D721Med (cell line): ENCODE measurements around the gene UBIAD1.
"Not testable (repeated sequence)": the region's sequence is repeated elsewhere in the genome, so short reads cannot be mapped to it uniquely, and the experiment has no call there.

Experiments used
- DNase-seq: peaks from one replicate; pipeline ENCODE4 v3.0.0; 2011; ENCODE audit warnings: low spot score; ENCODE audit not compliant: insufficient read length
- FAIRE-seq: peaks from 2 replicates; lab custom pipeline; 2011; peaks lifted over from hg19 to GRCh38; lab: Jason Lieb, UNC
- TF ChIP-seq, protein P1 (sequence below): IDR thresholded peaks from 2 replicates; pipeline ENCODE4 v1.5.1; 2012; ENCODE audit warnings: mild to moderate bottlenecking, control low read depth; ENCODE audit not compliant: insufficient read depth; ENCODE audit errors: missing control alignments

Gene UBIAD1

DNA sequence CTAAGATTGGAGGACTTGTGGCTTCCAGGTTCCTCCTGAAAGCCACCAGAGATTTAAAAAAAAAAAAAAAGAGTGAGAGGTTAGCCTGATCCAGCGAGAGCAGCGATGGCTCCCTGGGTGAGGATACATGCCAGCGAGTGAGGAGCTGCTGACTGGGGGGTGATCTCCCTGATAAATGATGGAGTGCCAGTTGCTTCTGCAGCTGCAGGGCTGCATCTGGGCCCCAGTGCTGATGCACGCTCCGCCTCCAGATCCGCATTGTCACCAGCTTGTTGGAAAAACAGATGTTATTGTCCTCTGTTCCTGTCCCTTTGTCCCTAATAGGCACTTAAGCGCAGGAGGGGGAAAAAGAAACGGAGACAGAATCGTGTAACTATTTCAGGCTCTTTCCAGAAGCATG is 28.6 kb downstream of the UBIAD1 start:
- TF ChIP-seq, protein P1, sequence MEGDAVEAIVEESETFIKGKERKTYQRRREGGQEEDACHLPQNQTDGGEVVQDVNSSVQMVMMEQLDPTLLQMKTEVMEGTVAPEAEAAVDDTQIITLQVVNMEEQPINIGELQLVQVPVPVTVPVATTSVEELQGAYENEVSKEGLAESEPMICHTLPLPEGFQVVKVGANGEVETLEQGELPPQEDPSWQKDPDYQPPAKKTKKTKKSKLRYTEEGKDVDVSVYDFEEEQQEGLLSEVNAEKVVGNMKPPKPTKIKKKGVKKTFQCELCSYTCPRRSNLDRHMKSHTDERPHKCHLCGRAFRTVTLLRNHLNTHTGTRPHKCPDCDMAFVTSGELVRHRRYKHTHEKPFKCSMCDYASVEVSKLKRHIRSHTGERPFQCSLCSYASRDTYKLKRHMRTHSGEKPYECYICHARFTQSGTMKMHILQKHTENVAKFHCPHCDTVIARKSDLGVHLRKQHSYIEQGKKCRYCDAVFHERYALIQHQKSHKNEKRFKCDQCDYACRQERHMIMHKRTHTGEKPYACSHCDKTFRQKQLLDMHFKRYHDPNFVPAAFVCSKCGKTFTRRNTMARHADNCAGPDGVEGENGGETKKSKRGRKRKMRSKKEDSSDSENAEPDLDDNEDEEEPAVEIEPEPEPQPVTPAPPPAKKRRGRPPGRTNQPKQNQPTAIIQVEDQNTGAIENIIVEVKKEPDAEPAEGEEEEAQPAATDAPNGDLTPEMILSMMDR, result no peak
- DNase-seq (no peak), FAIRE-seq (no peak)

DNA sequence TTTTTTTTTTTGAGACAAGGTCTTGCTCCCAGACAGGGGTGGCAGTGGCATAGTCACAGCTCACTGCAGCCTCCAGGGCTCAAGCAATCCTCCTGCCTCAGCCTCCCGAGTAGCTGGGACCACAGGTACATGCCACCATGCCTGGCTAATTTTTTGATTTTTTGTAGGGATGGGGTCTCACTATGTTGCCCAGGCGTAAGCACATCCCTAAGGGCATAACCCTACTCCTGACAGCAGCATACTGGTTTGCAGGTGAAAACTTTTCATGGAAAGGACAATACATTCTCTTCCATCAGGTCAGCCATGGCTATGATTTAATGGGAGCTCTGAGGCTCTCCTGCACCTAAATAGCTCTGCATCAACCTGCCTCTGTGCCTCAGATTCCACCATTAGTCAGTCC is 29.4 kb downstream of the UBIAD1 start:
- TF ChIP-seq, protein P1, result no peak
- DNase-seq (no peak), FAIRE-seq (no peak)

DNA sequence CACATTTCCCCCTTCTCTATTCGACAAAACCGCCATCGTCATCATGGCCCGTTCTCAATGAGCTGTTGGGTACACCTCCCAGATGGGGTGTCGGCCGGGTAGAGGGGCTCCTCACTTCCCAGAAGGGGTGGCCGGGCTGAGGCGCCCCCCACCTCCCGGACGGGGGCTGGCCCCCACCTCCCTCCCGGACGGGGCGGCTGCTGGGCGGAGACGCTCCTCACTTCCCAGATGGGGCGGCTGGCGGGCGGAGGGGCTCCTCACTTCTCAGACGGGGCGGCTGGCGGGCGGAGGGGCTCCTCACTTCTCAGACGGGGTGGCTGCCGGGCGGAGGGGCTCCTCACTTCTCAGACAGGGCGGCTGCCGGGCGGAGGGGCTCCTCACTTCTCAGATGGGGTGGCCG is 32.5 kb downstream of the UBIAD1 start:
- not testable (repeated sequence) for FAIRE-seq, DNase-seq

DNA sequence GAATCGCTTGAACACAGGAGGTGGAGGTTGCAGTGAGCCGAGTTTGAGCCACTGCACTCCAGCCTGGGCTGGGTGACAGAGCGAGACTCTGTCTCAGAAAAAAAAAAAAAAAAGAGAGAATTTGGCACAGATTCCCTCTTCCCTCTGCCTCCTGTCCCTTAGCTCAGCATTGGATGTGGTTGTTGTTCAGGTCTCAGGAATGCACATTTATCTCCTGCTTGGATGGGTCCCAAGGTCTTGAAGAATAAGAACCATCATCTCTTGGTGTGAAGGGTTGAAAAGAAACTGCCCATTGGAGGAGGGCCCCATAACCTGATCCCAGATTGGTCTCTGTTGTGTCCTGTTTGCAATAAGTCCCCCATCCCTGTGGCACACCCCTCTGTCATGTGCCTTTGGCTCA is 34.9 kb downstream of the UBIAD1 start:
- no peak for DNase-seq
- FAIRE-seq, result no peak
- TF ChIP-seq, protein P1, result no peak

DNA sequence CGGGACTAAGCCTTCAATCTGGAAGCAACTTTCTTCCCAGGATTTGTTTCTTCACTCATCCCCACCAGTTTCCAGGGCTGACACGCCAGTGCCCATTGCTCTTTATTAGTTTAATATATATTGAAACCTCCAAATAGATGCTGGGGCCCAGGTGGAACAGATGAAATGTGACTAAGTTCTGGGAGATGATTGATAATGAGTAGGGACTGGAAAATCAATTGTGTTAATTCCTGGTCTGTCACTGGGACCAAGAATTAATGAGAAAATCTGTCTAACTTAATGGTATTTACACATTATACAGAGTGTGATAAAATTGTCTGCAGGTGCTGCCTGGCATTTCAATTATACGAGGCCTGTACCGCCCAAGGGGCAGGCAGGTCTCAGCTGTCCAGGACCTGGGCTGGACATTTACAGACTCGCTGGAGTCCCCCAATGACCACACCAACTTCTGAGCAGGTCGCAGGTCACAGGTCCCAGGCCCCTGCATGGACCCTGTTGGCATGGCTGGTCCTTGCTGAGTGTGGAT is 35.8 kb downstream of the UBIAD1 start:
- DNase-seq, result no peak
- no peak for FAIRE-seq
- TF ChIP-seq, protein P1, result no peak

DNA sequence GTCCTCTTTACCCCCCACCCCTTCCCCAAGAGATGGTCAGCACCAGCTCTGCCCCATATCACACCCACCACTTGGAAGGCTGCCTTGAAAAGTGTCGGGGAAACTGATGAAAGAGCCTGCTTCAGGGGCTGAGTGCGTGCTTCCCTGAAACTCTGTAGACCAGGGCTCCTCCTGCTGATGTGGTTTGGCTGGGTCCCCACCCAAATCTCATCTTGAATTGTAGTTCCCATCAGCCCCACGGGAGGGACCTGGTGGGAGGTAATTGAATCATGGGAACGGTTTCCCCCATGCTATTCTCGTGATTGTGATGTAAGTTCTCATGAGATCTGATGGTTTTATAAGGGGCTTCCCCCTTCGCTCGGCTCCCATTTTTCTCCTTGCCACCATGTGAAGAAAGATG is 36.4 kb downstream of the UBIAD1 start:
- TF ChIP-seq, protein P1, result no peak
- FAIRE-seq, result no peak
- DNase-seq, result no peak

DNA sequence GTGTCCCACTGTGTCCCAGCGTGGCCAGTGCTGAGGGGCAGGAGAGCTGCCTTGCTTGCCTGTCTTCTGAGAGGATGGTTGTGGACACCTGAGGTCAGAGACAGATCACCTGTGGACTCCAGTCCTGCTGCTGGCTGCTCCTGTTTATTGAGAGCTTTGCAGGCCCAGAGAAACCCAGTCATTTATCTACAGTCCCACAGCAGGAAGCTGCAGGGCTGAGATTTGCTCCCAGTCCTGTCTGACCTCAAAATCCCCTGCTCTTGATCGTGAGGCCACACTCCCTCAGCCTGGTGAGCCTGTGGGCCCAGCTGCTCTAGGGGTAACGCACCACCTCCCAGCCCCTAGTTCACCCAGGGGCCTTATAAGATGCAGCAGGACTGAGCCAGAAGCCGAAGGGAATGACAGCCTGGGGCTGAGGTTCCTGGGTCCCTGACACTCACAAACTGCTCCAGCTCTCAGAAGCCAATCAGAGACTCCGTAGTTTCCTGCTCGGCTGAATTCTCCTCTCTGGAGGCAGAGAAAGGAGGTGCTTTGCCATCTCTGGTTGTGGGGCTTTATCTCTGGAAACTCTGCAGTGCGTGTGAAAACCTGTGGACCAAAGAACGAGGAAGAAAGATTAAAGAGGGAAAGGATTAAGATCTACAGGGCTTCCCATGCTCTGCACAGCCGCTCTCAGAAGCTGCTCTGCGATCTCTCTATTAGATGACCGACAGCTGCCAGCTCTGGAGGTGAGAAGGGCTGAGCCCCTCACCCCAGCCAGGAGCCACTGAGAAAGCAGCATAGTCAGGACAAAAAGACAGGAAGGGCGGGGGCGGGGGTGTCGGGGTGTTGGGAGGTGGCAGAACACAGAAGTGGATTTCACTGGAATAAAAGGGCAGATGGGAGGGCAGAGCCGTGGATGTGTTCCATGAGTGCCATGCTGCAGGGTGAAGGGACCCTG is 39.1 kb downstream of the UBIAD1 start:
- TF ChIP-seq, protein P1, result no peak
- FAIRE-seq, result no peak
- no peak for DNase-seq
